ENCODE results near the gene PRKCA.
"Not testable (repeated sequence)": the region's sequence is repeated elsewhere in the genome, so short reads cannot be mapped to it uniquely, and the experiment has no call there.

PRKCA gene

GRCh38 chr17:66704858-66705520 is 402.6 kb downstream of the PRKCA start:
- DNase-seq = no peak

GRCh38 chr17:66706851-66707450 is 404.5 kb downstream of the PRKCA start:
- no peak for DNase-seq

GRCh38 chr17:66711401-66711800 is 409.0 kb downstream of the PRKCA start:
- DNase-seq = no peak

DNA sequence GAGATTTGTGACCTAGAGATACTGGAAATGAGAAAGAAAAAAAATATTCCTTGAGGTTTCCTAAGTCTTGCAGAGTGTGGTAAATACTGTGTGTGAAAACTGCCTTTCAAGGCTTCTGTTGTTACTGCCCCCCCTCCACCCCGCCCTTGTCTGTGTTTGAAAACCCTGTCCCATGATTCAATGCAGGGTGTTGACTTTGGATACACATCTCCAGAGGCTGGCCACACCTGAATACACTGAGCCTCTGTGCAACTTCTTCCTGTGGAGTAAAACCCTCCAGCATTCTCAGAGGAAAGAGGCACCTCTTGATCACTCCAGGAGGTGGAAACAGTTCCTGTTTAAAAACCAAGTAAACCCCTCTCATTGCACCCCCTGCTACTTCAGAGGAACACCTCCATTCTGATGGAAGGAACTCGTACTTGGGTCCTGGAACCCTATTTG is 409.5 kb downstream of the PRKCA start:
- no peak for DNase-seq

DNA sequence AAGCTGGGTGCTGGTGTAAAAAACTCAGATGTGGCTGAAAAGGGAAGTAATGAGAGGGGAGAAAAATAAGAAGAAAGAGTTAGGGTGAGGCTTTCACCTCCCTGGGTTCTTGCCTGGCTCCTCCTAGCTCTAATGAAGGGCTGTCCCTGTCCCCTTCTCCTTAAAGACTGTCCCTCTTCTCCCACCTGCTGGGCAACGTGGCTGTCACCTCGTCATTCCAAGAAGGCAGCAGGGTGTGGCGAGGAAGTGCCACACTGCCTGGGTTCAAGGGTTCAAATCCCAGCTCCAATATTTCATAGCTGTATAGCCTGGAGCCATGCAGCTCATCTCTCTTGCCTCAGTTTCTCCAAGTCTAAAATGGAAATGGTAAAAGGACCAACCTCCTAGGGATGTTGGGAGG is 410.0 kb downstream of the PRKCA start:
- DNase-seq = no peak

DNA sequence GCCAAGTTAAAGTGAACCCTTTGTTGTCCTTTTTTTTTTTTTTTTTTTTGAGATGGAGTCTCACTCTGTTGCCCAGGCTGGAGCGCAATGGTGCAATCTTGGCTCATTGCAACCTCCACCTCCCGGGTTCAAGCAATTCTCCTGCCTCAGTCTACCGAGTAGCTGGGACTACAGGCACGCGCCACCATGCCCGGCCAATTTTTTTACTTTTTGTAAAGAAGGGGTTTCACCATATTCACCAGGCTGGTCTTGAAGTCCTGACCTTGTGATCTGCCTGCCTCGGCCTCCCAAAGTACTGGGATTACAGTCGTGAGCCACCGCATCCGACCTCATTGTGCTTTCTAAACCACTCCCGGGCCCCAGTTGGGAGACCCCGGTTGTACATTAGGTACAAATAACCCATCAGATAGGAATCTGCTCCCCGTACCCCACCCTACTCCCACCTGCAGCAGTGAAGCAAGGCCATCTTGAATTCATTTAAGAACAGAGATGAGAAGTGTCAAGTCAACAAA is 410.7 kb downstream of the PRKCA start:
- DNase-seq = not testable (repeated sequence)

DNA sequence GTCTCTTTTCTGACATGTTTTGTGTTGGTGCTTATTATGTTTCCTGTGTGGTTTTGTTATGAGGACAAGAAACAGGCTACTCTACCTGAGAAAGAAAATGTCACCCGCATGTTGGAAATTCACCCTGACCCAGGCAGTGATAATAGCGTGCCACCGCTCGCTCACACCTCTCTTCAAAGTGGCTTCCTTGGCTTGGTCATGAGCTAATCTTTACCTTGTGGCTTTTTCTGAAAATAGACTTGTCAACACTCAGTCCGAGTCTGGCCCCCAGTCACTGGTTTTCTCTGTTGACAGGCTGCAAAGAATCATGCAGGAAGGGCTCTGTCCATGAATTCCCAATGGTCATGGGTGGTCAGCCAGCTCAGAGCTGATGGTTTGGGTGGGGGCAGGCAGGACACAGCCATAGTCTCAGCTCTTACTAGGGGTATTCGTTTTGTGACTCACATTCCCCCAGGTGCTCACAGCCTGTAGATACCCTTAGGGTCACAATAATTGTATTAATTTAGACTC is 411.2 kb downstream of the PRKCA start:
- no peak for DNase-seq

GRCh38 chr17:66714046-66715023 is 411.9 kb downstream of the PRKCA start:
- no peak for DNase-seq

DNA sequence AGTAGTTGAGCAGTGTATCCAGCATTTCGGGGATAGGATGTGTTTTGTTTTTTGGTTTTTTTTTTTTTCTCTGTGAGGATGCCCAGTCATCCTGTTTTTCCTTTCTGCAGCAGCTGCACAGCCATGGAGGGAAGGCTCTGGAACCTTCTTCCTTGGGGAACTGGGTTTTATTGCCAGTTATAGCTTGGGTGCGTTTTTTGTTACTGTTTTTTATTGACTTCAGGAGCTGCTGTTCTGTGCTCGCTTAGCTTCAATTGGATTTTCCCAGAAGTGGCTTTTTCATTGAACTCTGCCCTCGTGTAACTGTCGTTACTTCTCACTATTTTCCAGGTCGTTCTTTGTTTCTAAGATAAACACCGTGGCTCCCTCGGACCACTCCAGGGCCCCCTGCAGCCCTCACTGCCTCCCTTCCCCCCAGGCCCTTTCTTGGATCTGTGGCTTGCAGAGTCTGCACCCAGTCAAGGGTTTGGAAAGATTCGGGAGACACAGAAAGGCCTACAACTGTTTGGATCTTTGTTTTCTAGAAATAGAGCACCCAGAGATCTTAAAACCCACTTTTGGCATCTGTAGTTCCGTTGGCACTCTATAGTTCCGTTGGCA is 412.8 kb downstream of the PRKCA start:
- DNase-seq = no peak

- DNase-seq = no peak
These were observed 413.3 kb downstream of the PRKCA start for GRCh38 chr17:66715745-66716156.

DNA sequence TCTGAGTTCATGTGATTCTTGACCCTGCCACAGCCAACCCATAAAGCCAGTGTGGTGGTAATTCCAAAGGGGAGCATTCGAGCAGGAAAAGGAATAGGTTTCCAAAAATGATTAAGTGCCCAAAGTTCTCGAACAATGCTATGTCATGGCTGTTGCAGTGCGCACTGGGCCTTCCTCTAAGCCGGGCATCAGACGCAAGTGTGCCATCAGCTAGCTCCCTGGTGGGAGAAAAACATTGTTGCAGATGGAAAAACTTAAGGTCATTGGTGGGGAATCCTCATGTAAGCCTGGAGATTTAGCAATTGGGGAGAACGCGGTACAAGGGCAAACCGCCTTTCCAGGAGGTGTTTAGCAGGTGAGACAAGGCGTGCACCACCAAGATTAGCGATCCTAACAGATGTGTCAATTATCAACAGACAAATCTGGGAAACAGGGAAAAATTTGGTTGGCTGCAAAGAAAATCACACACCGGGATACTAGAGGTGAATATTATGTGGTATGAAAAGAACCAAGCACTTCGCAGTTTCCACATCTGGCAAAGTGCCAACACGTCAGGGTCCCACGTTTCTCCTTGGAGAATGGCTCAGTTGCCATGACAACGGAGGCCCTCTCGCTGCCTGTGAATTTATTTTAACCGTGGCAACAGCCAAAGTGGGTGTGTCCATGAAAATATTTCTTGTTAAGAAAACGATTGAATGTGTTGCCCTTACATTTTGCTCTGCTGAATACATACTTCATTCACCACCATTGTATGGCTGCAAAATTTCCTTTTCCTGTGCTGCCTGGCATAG is 414.0 kb downstream of the PRKCA start:
- DNase-seq = no peak

DNA sequence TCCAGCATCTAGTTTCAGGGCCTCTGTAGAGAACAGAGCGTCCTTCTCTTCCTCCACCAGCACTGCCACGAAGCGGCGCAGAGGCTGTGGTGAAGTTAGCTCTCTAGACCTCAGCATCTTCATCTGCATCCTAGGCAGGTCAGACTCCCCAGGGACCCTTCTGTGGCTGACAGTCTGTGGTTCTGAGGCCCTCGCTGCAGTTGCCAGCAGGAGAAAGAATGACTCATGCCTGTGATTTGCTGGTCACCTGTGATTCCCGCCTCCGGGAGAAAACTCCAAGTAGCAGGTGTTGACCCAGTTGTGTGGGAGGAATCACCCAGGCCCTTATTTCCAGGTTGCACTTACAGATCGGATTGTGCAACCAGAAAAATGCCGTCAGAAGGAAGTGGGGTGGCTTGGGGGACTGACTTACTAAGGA is 415.2 kb downstream of the PRKCA start:
- no peak for DNase-seq

- DNase-seq = no peak
These were observed 417.6 kb downstream of the PRKCA start for GRCh38 chr17:66720027-66720426.

DNA sequence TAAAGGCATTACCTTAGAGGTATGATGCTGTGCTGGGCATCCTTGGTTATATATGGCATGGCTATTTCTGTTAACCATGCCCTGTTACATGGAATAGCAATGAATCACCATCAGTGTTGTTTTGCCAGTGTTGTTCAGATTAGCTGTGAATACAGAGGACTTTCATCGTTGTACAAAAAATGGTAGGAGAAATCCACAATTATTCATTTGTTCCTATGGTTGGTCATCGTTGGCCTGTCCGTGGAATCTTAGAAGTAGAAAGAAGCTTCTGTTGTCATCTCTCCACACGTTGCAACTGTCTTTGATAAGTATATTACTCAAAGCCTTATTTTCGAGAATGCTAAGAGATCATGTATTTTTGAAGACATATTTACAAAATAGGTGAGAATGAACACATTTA is 418.2 kb downstream of the PRKCA start:
- no peak for DNase-seq

DNA sequence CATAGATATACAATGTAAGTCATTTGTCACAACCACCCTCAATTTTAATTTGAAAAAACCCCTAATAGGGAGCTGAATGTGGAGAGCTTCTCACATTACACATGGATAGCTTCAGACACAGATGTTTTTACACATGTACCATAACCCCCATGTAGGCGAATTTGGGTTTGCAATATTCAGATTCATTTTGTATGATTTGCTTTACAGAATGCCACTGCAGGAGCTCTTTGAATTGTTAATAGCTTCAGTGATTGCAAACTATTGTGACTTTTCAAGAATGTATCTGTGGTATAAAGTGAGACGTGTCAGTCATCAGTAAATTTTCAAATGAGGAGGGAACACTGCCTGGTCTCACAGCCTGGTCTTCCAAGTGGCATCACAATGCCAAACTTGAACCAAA is 419.9 kb downstream of the PRKCA start:
- DNase-seq = no peak

- no peak for DNase-seq
These were observed 422.3 kb downstream of the PRKCA start for GRCh38 chr17:66724581-66725341.

DNA sequence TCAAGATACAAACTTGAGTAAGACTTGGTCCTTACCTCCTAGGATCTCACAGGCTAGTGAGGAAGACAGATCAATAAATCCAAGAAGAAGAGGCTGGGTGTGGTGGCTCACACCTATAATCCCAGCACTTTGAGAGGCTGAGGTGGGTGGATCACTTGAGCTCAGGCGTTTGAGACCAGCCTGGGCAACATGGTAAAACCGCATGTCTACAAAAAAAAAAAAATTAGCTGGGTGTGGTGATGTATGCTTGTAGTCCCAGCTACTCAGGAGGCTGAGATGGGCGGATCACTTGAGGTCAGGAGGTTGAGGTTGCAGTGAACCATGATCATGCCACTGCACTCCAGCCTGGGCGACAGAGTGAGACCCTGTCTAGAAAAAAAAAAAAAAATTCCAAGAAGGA is 423.0 kb downstream of the PRKCA start:
- not testable (repeated sequence) for DNase-seq

- no peak for DNase-seq
These were observed 423.5 kb downstream of the PRKCA start for GRCh38 chr17:66725956-66726355.

DNA sequence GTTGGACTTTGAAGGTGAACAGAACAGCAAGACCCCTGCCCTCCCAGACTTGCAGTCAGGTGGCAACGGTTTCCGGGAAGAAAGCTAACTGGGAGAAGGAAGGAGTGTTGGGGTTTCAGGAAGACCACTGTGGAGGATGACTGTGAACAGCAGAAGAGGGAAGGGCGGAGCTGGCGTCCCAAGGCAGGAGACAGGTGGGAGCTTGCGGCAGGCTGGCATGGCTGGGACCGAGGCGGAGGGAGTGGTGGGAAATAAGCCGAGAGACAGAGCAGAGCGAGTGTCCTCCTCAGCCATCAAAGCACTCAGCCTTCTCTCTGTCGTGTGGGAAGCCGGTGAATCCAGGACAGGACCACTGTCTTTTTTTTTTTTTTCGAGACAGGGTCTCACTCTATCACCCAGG is 424.0 kb downstream of the PRKCA start:
- DNase-seq = no peak

- no peak for DNase-seq
These were observed 424.4 kb downstream of the PRKCA start for GRCh38 chr17:66726846-66727245.
